ENCODE data around the gene BCL7B. TPM values are rescaled to one million over a fixed set of nuclear protein-coding genes. Genes with fewer than 3 reads are reported as not detected.
A peak's percentile ranks its signal among the peaks of the same experiment; 100 is the strongest.

Gene BCL7B
- total and polyA plus RNA-seq, 2 of the 13 experiments (the other 11 are each of a cell fraction or from before 2014, with no cell fraction given) = 24.3 to 38.2 TPM

DNA sequence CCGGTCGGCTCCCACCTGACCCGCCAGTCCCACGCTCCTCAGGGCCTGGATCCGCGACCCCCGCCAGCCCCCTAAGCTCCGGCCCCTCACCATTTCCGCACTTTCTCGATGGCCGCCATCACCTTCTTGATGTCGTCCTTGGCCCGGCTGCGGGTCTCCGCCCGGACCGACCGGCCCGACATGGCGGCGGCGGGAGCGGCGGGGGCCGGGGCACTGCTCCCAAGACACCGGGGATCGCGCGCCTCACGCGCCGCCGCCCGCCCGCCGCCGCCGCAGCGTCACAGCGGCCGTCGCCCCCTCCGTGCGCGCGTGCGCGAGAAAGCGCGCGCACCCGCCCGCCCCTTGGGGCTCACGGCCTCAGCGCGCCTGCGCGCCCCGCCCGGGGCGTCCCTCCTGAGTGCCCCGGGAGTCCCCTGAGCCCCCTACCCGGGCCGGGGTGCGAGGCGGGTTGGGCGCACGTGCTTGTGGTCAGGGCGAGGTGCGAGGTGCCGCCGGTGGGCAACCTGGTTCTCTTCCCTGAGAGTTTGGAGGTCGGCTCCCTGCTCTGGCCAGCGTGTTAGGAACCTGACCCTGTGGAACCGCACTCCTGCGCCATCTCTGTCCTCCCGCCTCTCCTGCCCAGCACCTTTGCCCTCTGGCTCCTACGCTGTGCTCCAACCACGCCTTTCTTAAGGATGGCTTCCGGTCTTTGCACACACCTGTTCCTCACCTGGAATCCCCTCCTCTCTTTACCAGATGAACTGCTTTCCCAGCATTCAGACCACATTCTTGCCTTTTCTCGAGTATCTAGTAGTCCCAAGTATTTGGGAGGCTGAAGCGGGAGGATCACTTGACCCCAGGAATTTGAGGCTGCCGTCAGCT, at the start of gene BCL7B (continued):
- peak; percentile 97 for TF ChIP-seq ZNF274 (CRISPR knock-in tag; IDR thresholded peaks at IDR 0.05)
- TF ChIP-seq, protein P1, sequence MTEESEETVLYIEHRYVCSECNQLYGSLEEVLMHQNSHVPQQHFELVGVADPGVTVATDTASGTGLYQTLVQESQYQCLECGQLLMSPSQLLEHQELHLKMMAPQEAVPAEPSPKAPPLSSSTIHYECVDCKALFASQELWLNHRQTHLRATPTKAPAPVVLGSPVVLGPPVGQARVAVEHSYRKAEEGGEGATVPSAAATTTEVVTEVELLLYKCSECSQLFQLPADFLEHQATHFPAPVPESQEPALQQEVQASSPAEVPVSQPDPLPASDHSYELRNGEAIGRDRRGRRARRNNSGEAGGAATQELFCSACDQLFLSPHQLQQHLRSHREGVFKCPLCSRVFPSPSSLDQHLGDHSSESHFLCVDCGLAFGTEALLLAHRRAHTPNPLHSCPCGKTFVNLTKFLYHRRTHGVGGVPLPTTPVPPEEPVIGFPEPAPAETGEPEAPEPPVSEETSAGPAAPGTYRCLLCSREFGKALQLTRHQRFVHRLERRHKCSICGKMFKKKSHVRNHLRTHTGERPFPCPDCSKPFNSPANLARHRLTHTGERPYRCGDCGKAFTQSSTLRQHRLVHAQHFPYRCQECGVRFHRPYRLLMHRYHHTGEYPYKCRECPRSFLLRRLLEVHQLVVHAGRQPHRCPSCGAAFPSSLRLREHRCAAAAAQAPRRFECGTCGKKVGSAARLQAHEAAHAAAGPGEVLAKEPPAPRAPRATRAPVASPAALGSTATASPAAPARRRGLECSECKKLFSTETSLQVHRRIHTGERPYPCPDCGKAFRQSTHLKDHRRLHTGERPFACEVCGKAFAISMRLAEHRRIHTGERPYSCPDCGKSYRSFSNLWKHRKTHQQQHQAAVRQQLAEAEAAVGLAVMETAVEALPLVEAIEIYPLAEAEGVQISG (CRISPR knock-in tag; IDR thresholded peaks at IDR 0.05) = peak; percentile 58
- TF ChIP-seq IRX3 (CRISPR knock-in tag; IDR thresholded peaks at IDR 0.05; ENCODE audit: borderline replicate concordance, low read depth) = peak; percentile 96; the same call in 1 of the 2 replicates
- TF ChIP-seq NFYB (CRISPR knock-in tag; IDR thresholded peaks at IDR 0.05) = peak; percentile 37
- no peak for TF ChIP-seq SOX6 (IDR thresholded peaks at IDR 0.05)
- TF ChIP-seq SOX6 (CRISPR knock-in tag; IDR thresholded peaks at IDR 0.05) = peak; percentile 70
- TF ChIP-seq ZBTB1 (CRISPR knock-in tag; IDR thresholded peaks at IDR 0.05; ENCODE audit: borderline replicate concordance) = 0 out of 2 replicates have a peak, but pooled peaks have one; percentile 31
- TF ChIP-seq ZNF550 (CRISPR knock-in tag; IDR thresholded peaks at IDR 0.05; ENCODE audit: borderline replicate concordance) = no peak
- TF ChIP-seq SP2 (CRISPR knock-in tag; IDR thresholded peaks at IDR 0.05) = no peak
- TF ChIP-seq ZFP1 (CRISPR knock-in tag; IDR thresholded peaks at IDR 0.05) = no peak
- TF ChIP-seq, protein P2, sequence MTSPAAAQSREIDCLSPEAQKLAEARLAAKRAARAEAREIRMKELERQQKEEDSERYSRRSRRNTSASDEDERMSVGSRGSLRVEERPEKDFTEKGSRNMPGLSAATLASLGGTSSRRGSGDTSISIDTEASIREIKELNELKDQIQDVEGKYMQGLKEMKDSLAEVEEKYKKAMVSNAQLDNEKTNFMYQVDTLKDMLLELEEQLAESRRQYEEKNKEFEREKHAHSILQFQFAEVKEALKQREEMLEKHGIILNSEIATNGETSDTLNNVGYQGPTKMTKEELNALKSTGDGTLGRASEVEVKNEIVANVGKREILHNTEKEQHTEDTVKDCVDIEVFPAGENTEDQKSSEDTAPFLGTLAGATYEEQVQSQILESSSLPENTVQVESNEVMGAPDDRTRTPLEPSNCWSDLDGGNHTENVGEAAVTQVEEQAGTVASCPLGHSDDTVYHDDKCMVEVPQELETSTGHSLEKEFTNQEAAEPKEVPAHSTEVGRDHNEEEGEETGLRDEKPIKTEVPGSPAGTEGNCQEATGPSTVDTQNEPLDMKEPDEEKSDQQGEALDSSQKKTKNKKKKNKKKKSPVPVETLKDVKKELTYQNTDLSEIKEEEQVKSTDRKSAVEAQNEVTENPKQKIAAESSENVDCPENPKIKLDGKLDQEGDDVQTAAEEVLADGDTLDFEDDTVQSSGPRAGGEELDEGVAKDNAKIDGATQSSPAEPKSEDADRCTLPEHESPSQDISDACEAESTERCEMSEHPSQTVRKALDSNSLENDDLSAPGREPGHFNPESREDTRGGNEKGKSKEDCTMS (CRISPR knock-in tag; conservative IDR thresholded peaks at IDR 0.05) = 0 out of 2 replicates have a peak, but pooled peaks have one; percentile 16
- TF ChIP-seq ZNF207 (IDR thresholded peaks at IDR 0.05; ENCODE audit: borderline replicate concordance) = no peak
- TF ChIP-seq ZBTB20 (CRISPR knock-in tag; IDR thresholded peaks at IDR 0.05; ENCODE audit: borderline replicate concordance, low read depth) = peak; percentile 93
- peak; percentile 89; the same call in 1 of the 2 replicates for TF ChIP-seq ATF5 (CRISPR knock-in tag; IDR thresholded peaks at IDR 0.05; ENCODE audit: low read depth)
- peak; percentile 43; the same call in 1 of the 2 replicates for TF ChIP-seq RXRB (CRISPR knock-in tag; IDR thresholded peaks at IDR 0.05; ENCODE audit: borderline replicate concordance)
- TF ChIP-seq ZBTB43 (CRISPR knock-in tag; conservative IDR thresholded peaks at IDR 0.05) = peak; percentile 89
- TF ChIP-seq ZNF280D (CRISPR knock-in tag; IDR thresholded peaks at IDR 0.05) = peak; percentile 84
- TF ChIP-seq ZNF773 (CRISPR knock-in tag; IDR thresholded peaks at IDR 0.05; ENCODE audit: borderline replicate concordance) = peak; percentile 96; the same call in 1 of the 2 replicates
